NT2/D1 (cell line): ENCODE measurements around the gene TLNRD1.

Experiments
- DNase-seq: peaks from one replicate; pipeline ENCODE4 v3.0.0-alpha.2; 2011; ENCODE audit warnings: low read depth, low spot score
- H3K27me3 ChIP-seq: 2 replicates; pipeline ENCODE4 v1.6.0; 2011; ENCODE audit warnings: mild to moderate bottlenecking; ENCODE audit not compliant: insufficient read length, insufficient read depth
- H3K36me3 ChIP-seq: 2 replicates; pipeline ENCODE4 v1.6.1; 2011; ENCODE audit warnings: mild to moderate bottlenecking, low read length, mixed read lengths; ENCODE audit not compliant: insufficient read depth, insufficient read length
- H3K4me1 ChIP-seq: 2 replicates; pipeline ENCODE4 v1.5.1; 2011; ENCODE audit not compliant: insufficient read depth, insufficient read length
- H3K4me3 ChIP-seq: 2 replicates; pipeline ENCODE4 v1.5.1; 2011; ENCODE audit warnings: low read depth; ENCODE audit not compliant: insufficient read length
- H3K9ac ChIP-seq: 2 replicates; pipeline ENCODE4 v1.6.0; 2011; ENCODE audit warnings: low read depth; ENCODE audit not compliant: insufficient read length
- H3K9me3 ChIP-seq: 2 replicates; pipeline ENCODE4 v1.5.1; 2011; ENCODE audit warnings: mild to moderate bottlenecking, low read length; ENCODE audit not compliant: insufficient read depth
- SUZ12 ChIP-seq: IDR thresholded peaks from 2 replicates; pipeline ENCODE4 v1.6.1; 2011; ENCODE audit not compliant: insufficient read length, insufficient read depth; ENCODE audit errors: extremely low read depth
- YY1 ChIP-seq: IDR thresholded peaks from 2 replicates; pipeline ENCODE4 v1.6.1; 2011; ENCODE audit not compliant: insufficient read length, insufficient read depth
- ZNF274 ChIP-seq: IDR thresholded peaks from 2 replicates; pipeline ENCODE4 v1.6.1; 2011; ENCODE audit warnings: mild to moderate bottlenecking, low read depth, low read length

TLNRD1 gene

DNA sequence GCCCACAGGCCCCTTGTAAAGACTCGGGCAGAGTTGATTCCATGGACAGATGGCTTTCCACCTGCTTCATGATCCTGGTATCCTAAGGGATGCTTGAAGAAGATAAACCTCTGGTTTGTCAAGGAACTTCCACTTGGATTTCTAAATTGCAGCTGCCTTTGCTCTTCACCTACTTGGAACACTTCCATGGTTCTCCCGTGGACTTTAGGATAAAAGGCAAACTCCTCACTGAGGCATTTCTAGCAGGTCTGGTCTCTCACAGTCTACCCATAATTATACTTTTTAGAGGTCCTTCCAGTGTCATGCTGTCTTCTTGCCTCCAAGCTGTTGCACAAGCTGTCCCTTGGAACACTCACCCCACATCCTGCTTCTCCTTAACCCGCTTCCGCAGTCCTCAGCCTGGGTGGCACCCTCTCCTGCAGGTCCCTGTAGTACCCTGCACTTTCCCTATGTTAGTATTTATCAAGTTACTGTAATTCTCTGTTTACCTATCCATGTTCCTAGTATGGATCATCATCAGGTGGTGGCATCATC lies 12.7 kb downstream of the TLNRD1 start:
- Histone ChIP-seq H3K9ac (no peak overlapping the region), H3K36me3 (no peaks in the 10 kb centered on the region), H3K27me3 (no peaks in the 10 kb centered on the region), H3K4me1 (no peaks in the 10 kb centered on the region), H3K9me3 (no peaks in the 10 kb centered on the region), H3K4me3 (no peak overlapping the region)
- DNase-seq = no peak
- TF ChIP-seq YY1 = no peak
- TF ChIP-seq ZNF274 = no peak

DNA sequence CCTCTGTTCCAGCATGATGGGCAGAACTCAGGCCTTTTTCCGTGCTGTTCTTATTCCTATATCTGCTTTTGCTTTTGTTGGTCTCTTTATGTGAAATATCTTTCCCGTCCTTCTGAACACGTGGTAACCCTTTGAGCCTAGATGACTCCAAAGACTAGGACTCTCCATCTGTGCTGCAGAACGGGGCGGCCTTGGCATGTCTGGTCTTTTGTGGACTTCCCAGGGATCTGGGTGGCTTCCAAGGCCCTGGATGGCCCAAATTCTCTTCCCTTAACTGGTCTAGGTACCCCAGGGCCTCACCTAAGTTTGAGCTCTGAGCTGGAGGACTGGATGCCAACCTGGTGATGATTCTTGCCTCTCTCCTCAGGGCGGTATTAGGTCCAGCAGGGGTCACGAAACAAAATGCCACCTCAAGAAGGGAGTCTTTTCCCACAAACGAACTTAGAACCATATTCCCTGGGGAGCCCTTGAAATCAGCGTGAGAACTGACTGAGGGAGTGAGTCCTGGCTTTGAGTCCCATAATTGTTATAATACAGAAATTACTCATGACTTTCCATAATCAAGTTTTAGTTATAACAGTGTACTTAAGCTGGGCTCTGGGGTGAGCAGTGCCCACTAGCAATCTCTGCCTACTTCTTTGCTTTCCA lies 13.8 kb downstream of the TLNRD1 start:
- DNase-seq = no peak
- TF ChIP-seq YY1 (no peak), ZNF274 (no peak), SUZ12 (no peak)
- H3K27me3 ChIP-seq = no peaks in the 10 kb centered on the region
- H3K4me1 ChIP-seq = no peaks in the 10 kb centered on the region
- no peaks in the 10 kb centered on the region for H3K36me3 ChIP-seq
- H3K4me3 ChIP-seq = no peak overlapping the region
- H3K9me3 ChIP-seq = no peaks in the 10 kb centered on the region
- H3K9ac ChIP-seq = no peak overlapping the region

DNA sequence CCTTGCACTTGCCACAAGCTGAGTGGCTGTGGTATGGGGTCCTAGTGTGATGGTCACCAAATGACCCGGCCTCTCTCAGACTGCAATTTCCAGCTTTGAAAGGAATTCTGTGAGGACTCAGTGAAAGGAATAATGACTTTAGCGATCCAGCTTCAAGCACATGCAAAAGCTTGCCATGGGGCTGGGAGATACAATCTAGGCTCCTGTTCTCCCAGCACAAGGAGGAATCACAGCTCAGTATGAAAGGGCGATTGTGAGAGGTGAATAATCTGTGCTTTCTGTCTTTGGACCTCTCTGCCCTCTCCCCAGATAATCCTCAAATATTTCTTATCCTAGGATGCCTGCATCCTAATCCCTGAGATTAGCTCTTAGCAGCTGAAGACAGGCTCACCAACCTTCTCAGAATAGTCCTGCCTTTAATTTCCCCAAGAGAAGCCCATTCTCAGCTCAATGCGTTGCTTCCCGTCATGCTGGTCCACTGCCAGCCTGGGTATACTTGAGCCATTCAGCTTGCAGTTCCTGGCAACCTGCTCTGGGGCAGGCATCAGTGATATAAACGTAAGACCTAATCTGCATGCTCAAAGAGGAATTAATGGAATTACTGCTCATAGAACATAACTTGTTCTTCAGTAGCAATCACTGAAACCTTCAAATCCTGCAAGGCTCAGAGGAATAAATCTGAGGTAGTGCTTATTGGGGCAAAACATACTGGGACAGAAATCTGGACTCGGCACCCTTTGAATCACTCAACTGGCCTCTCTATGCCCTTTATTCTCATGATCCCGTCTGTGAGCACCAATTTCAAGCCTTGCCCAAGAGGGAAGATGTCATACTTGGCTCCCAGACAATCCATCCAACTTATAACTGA lies 15.1 kb downstream of the TLNRD1 start:
- Histone ChIP-seq H3K27me3 (no peaks in the 10 kb centered on the region), H3K9ac (no peak overlapping the region), H3K9me3 (no peaks in the 10 kb centered on the region), H3K4me3 (no peak overlapping the region), H3K4me1 (no peaks in the 10 kb centered on the region), H3K36me3 (no peaks in the 10 kb centered on the region)
- DNase-seq = no peak
- TF ChIP-seq YY1 (no peak), ZNF274 (no peak), SUZ12 (no peak)

DNA sequence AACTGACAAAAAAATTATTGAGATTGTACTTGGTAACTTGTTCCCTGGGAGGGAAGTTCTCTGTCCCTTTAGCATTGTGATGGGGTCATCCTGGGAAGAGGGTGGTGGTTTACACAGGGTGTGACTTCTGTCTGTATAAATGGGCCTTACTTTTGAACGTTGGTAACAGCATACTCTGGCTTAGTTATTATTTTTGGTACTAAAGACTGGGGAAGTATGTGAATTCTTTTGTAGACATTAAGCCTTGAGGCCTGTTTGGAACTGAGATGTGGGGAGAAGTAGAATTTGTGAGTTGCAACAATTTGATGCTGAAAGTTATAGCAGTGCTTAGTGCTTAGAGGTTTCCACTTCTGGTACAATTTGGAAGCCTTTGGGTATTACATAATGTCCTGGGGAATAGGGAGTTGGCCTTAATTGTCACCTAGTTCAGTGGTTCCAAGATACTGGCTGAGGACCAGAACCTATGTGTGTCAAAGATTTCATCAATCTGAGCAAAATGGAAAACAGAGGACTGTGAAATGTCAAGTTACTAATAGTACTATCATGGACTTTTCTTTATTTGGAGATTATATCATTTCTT lies 15.9 kb downstream of the TLNRD1 start:
- Histone ChIP-seq H3K4me3 (no peak overlapping the region), H3K36me3 (no peaks in the 10 kb centered on the region), H3K9me3 (no peaks in the 10 kb centered on the region), H3K27me3 (no peaks in the 10 kb centered on the region), H3K4me1 (no peaks in the 10 kb centered on the region), H3K9ac (no peak overlapping the region)
- TF ChIP-seq SUZ12 (no peak), YY1 (no peak), ZNF274 (no peak)
- no peak for DNase-seq

DNA sequence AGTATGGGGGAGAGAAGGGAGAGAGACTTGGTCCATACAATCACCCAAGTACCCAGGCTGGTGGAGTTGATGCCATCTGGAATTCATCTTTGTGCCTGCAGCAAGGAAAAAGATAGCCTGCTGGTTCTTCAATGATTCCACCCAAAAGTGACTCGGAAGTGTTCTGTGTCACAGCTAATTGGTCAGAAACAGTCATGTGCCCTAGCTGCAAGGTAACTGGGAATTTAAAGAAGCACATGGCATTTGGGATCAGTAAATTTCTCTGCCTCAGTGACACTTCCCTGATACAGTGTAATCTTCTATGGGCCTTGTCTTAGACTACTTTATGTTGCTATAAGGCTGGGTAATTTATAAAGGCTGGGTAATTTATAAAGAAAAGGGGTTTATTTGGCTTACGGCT lies 17.5 kb downstream of the TLNRD1 start:
- H3K4me3 ChIP-seq = no peak overlapping the region
- H3K27me3 ChIP-seq = no peaks in the 10 kb centered on the region
- DNase-seq = no peak
- no peak for TF ChIP-seq YY1
- TF ChIP-seq ZNF274 = no peak
- no peak for TF ChIP-seq SUZ12
- H3K4me1 ChIP-seq = no peaks in the 10 kb centered on the region
- H3K9me3 ChIP-seq = no peaks in the 10 kb centered on the region
- H3K36me3 ChIP-seq = no peaks in the 10 kb centered on the region
- no peak overlapping the region for H3K9ac ChIP-seq

DNA sequence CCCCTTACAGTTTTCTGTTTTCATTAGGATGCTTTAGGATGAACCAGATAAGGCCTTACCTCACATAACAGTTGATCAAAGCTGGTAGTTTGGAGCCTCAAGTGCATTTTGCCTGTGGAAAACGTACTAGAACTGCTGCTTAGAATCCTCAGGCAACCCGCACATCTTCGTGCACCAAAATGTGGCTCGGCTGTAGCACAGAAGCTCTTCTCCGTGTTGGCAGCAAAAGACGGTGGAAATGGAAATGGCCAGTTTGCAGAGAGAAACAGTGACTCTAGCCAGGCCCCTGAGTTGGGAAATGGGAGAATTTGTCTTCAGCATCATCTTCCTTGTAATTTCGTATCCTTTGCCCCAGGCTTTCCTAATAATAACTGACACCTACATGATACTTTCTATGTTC lies 20.6 kb downstream of the TLNRD1 start:
- Histone ChIP-seq H3K27me3 (no peaks in the 10 kb centered on the region), H3K36me3 (no peaks in the 10 kb centered on the region), H3K4me3 (no peak overlapping the region), H3K9ac (no peak overlapping the region), H3K9me3 (no peaks in the 10 kb centered on the region), H3K4me1 (peaks cover 3% of the 10 kb centered on the region)
- DNase-seq = no peak
- TF ChIP-seq SUZ12 (no peak), YY1 (no peak), ZNF274 (no peak)
